GM21723 (cell line): ENCODE results near the gene FAM53B.

ENCODE experiments used
- ATAC-seq: cut with Tn5 transposase; IDR thresholded peaks from one replicate; pipeline ENCODE4 v1.9.1; 2021; ENCODE audit warnings: mild to moderate bottlenecking, moderate library complexity; ENCODE audit not compliant: unreplicated experiment

The FAM53B gene

GRCh38 chr10:124681626-124682552 is 62.3 kb downstream of the FAM53B start:
- no peak for ATAC-seq

- no peak for ATAC-seq
These were observed 63.1 kb downstream of the FAM53B start for GRCh38 chr10:124681091-124681490.

GRCh38 chr10:124680675-124681074 is 63.5 kb downstream of the FAM53B start:
- ATAC-seq: no peak

- no peak for ATAC-seq
These were observed 64.8 kb downstream of the FAM53B start for GRCh38 chr10:124679401-124679800.

- no peak for ATAC-seq
These were observed 65.5 kb downstream of the FAM53B start for GRCh38 chr10:124678557-124679240.

GRCh38 chr10:124677749-124678556 is 66.2 kb downstream of the FAM53B start:
- ATAC-seq: no peak

GRCh38 chr10:124677293-124677699 is 66.9 kb downstream of the FAM53B start:
- no peak for ATAC-seq

GRCh38 chr10:124676416-124677062 is 67.6 kb downstream of the FAM53B start:
- ATAC-seq: no peak

- ATAC-seq: no peak
These were observed 68.4 kb downstream of the FAM53B start for GRCh38 chr10:124675824-124676223.

- no peak for ATAC-seq
These were observed 68.9 kb downstream of the FAM53B start for GRCh38 chr10:124675261-124675660.

GRCh38 chr10:124674768-124675222 is 69.4 kb downstream of the FAM53B start:
- ATAC-seq: no peak

GRCh38 chr10:124672181-124672638 is 72.0 kb downstream of the FAM53B start:
- ATAC-seq: no peak

GRCh38 chr10:124671486-124672075 is 72.6 kb downstream of the FAM53B start:
- ATAC-seq: no peak

GRCh38 chr10:124670849-124671248 is 73.3 kb downstream of the FAM53B start:
- ATAC-seq: no peak

- ATAC-seq: no peak
These were observed 74.1 kb downstream of the FAM53B start for GRCh38 chr10:124669824-124670654.

GRCh38 chr10:124669141-124669823 is 74.9 kb downstream of the FAM53B start:
- no peak for ATAC-seq

GRCh38 chr10:124668517-124669051 is 75.6 kb downstream of the FAM53B start:
- no peak for ATAC-seq
